Heart left ventricle (tissue), 13 donors: ENCODE data around the gene IFT122.

Experiments used
- CTCF ChIP-seq, 12 donors: fragments of 200-600 bp; sonication (generic) in 4 of 12; IDR thresholded peaks; one replicate each; pipeline versions ENCODE4 v1.5.0 to v1.8.0; 2018 to 2022; ENCODE audit warnings: antibody characterized with exemption in 12 of 12, mild to moderate bottlenecking in 5 of 12
- POLR2A ChIP-seq, 2 donors: fragments of 450-650 bp; IDR thresholded peaks; one replicate each; pipeline ENCODE4 v1.6.1; 2017; ENCODE audit warnings: antibody characterized with exemption in 2 of 2, mild to moderate bottlenecking in 2 of 2, moderate library complexity in 2 of 2
- donor health status: ischemic (EF 13 %, LVEDD 7.1; RV severe dilation, severe dysfunction).
- donor health status: DM: no; HTN: yes; CAD: no.
- donor health status: DM: no; HTN: no; CAD: no.
- donor health status: ischemic (EF 25% LVEDD 6.9; RV normal size, moderate dysfunction).
- donor health status: ischemic (EF 25% LVEDD 5.7; RV mildly dilated, moderate dysfunction).
- donor health status: ischemic (EF 35%, LVEDD 5.7; RV mildly dilated, moderate dysfunction).
- donor health status: nonischemic (EF 11% LVEDD 7.7; RV severe dilation, severe dysfunction).
- donor health status: DM: yes; HTN: yes; CAD: no.
- donor health status: PGD.
- donor health status: ischemic (EF 29% LVEDD 5.4; RV normal size, mild dysfunction).
- donor health status: nonischemic (EF 23%, LVEDD 6.1; RV moderate dilation, normal function).

- TF ChIP-seq CTCF (IDR thresholded peaks at IDR 0.05) (no peak), POLR2A (IDR thresholded peaks at IDR 0.05) (no peak)
Measured at GRCh38 chr3:129417326-129417725, 22.7 kb upstream of the IFT122 start.
